Stimulated activated CD8-positive, alpha-beta memory T cell treated with anti-CD3 and anti-CD28 coated beads, Interleukin-12 subunit alpha, Interleukin-12 subunit beta, amount 100 ng/mL, for 1 hour (primary cell): ENCODE results near the gene ELFN2.

Source experiments
- DNase-seq: peaks from one replicate; pipeline ENCODE4 v3.0.0-alpha.2; 2020; ENCODE audit warnings: low read depth

Gene ELFN2

GRCh38 chr22:37357446-37358075, 69.7 kb downstream of the ELFN2 start:
- DNase-seq: no peak

- DNase-seq: no peak
Measured at GRCh38 chr22:37356922-37357321, 70.4 kb downstream of the ELFN2 start.

DNA sequence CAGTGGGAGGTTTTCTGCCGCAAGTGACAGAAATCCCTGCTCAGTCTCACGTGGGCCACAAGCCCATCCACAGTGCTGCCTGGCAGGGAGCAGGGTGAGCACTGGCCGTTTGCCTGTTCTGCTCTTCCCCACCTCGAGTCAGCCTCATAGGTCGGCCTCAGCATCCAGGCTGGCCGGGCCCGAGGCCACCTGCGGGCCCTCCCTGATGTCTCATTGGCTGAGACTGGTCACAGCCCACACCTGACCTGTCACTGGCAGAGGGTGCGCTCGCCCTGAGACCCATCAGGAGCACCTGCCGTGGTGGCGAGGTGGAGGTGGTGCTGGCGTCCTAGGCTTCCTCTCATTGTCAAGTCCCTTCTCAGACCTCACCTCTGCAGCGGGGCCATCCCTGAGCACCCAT, 72.1 kb downstream of the ELFN2 start:
- DNase-seq: no peak

DNA sequence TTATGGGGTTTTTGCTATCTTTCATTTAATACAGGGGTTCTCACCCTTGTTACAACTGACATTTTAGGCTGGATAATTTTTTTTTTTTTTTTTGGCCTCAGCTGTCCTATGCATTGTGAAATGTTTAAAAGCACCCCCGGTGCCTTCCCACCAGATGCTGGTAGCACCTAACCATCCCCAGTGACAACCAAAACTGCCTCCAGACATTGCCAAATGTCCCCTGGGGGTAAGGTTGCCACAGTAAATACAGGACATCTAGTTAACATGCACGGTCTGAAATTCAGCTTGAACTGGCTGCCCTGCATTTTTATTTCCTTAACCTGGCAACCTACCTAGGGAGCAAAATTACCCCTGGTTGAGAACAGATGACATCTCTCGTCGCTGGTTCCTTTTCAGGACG, 72.6 kb downstream of the ELFN2 start:
- DNase-seq: no peak

- no peak for DNase-seq
Measured at GRCh38 chr22:37354261-37354660, 73.0 kb downstream of the ELFN2 start.

- DNase-seq: no peak
Measured at GRCh38 chr22:37353839-37354238, 73.4 kb downstream of the ELFN2 start.

DNA sequence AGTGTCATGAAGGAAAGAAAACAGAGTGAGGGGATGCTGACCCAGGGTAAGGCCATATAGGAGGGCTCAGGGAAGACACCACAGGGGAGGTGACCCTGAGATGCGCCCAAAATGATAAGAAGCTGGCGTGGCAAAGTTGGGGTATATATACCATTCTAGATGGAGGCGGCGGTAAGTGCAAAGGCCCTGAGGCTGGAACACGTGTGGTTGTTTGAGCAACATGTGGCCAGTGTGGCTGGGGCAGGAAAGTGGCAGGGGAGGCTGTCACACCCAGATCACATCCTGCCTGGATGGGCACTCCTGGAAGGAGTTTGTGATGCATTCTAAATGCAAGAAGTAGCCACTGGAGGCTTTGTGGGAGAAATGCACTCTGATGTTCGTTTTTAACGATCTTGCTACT, 74.8 kb downstream of the ELFN2 start:
- no peak for DNase-seq

DNA sequence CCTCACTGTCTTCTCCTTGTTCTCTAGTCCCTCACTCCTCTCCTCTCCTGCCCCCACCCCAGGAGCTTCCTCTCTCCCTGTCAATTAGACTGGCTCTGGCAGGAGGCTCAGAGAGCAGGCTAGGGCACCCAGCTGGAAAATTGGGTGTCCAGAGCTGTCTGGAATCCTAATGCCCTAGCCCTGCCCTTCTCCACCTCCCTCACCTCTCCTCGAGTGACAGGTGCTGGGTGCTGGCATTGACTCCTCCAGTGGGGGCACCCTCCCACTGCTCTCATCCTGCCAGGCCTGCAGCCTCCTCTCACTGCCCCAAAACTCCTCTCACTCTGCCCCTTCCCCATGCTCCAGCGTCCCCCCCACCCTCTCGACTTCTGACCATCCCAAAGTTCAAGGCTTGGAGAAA, 76.0 kb downstream of the ELFN2 start:
- DNase-seq: no peak

GRCh38 chr22:37349043-37349814, 78.0 kb downstream of the ELFN2 start:
- DNase-seq: no peak

- DNase-seq: no peak
Measured at GRCh38 chr22:37346505-37346895, 80.8 kb downstream of the ELFN2 start.

- no peak for DNase-seq
Measured at GRCh38 chr22:37345863-37346504, 81.3 kb downstream of the ELFN2 start.

- no peak for DNase-seq
Measured at GRCh38 chr22:37344735-37345449, 82.4 kb downstream of the ELFN2 start.

GRCh38 chr22:37343863-37344734, 83.2 kb downstream of the ELFN2 start:
- no peak for DNase-seq

DNA sequence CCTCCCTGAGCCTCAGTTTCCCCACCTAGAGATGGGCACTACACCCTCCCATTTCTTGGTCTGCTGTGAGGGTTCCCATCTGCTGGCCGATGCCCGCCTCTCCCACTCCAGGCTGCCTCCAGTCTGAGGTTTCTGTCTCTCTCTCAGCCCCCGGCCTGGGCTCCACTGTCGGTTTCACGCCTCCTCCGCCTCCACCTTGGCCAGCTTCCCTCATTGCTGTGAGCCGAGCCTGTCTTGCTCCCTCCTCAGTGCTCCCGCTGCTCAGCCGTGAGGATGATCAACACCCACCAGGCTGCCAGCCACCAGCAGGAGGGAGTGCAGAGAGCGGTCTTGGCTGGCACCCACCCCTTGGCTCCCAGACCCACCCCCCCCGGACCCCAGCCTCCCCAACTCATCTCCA, 83.9 kb downstream of the ELFN2 start:
- no peak for DNase-seq

- no peak for DNase-seq
Measured at GRCh38 chr22:37342065-37342464, 85.2 kb downstream of the ELFN2 start.

GRCh38 chr22:37340331-37341262, 86.7 kb downstream of the ELFN2 start:
- DNase-seq: no peak

DNA sequence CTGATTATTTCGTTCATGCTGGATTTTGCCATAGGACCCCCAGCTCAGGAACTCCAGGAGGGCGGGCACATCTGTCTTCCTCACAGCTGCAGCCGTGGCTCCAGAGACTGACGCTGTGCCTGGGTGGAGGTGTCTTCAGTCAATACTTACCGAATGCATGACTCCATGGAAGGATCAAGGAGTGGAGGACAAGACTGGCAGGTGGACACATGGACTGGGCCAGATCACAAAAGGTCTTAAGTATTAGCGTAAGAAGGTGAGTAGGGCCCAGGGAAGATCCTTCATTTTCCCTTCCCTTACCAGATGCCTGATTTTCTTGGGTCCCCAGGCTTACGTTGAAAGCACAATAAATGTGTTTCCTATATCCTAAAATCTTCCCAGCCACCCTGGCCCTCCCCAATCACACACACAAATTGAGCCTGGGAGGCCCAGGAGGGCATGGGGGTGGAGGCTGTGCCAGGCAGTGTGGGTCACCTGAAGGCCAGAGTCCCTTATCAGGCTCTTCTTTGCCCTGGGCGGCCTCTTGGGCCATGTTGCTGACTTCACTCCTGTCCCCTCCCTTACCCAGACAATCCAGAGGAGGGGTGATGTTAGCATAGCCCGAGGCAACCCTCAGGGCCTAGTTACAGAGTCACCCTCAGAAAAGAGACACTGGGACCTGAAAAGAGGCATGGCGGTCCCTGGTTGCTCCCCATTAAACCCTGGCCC, 88.6 kb downstream of the ELFN2 start:
- no peak for DNase-seq

- DNase-seq: no peak
Measured at GRCh38 chr22:37337204-37337943, 89.9 kb downstream of the ELFN2 start.

- no peak for DNase-seq
Measured at GRCh38 chr22:37336579-37336978, 90.7 kb downstream of the ELFN2 start.
